Subcutaneous abdominal adipose tissue (tissue), 5 donors: ENCODE measurements around the gene CLMP.
A peak's percentile ranks its signal among the peaks of the same experiment; 100 is the strongest.

Source experiments
- H3K27ac ChIP-seq: one replicate; pipeline ENCODE4 v1.7.0; 2013; ENCODE audit warnings: low read depth, mild to moderate bottlenecking, inconsistent platforms, low read length, moderate library complexity
- H3K27me3 ChIP-seq, 5 donors: one replicate each; pipeline ENCODE4 v1.7.0; 2013; ENCODE audit warnings: low read length in 5 of 5, inconsistent platforms in 1 of 5; ENCODE audit not compliant: control insufficient read depth in 5 of 5, insufficient read depth in 4 of 5
- H3K36me3 ChIP-seq, 5 donors: one replicate each; pipeline ENCODE4 v1.7.0; 2013; ENCODE audit warnings: low read length in 5 of 5; ENCODE audit not compliant: control insufficient read depth in 5 of 5, insufficient read depth in 5 of 5
- H3K4me1 ChIP-seq, 5 donors: one replicate each; pipeline ENCODE4 v1.7.0; 2013; ENCODE audit warnings: low read length in 5 of 5, mild to moderate bottlenecking in 3 of 5, moderate library complexity in 1 of 5; ENCODE audit not compliant: control insufficient read depth in 5 of 5, insufficient read depth in 5 of 5
- H3K4me3 ChIP-seq, 5 donors: one replicate each; pipeline ENCODE4 v1.7.0; 2013; ENCODE audit warnings: low read length in 5 of 5, low read depth in 1 of 5
- H3K9ac ChIP-seq, 5 donors: one replicate each; pipeline ENCODE4 v1.7.0; 2013; ENCODE audit warnings: low read length in 5 of 5, mild to moderate bottlenecking in 4 of 5, moderate library complexity in 3 of 5
- H3K9me3 ChIP-seq, 5 donors: one replicate each; pipeline ENCODE4 v1.7.0; 2013; ENCODE audit warnings: low read length in 5 of 5; ENCODE audit not compliant: control insufficient read depth in 5 of 5
- donor health status: healthy.
- donor health status: healthy.
- donor health status: healthy.
- donor health status: healthy.
- donor health status: healthy.

Gene CLMP

GRCh38 chr11:123233975-123234334, 38.9 kb upstream of the CLMP start:
- Histone ChIP-seq H3K4me1 (peaks cover 0 to 34% (median 18%) of the 10 kb centered on the region in 5 donors), H3K36me3 (no peaks in the 10 kb centered on the region), H3K4me3 (no peak overlapping the region), H3K9ac (peak overlapping the region in 1 of 5 donors; percentile 28), H3K27me3 (no peaks in the 10 kb centered on the region), H3K9me3 (no peaks in the 10 kb centered on the region), H3K27ac (no peak overlapping the region)

- H3K4me1 ChIP-seq, result peaks cover 0 to 35% (median 16%) of the 10 kb centered on the region in 5 donors
- H3K27ac ChIP-seq, result no peak overlapping the region
- H3K9ac ChIP-seq, result peak overlapping the region in 2 of 5 donors; percentile 19 to 28
- H3K4me3 ChIP-seq, result no peak overlapping the region
- no peaks in the 10 kb centered on the region for H3K9me3 ChIP-seq
- H3K36me3 ChIP-seq, result no peaks in the 10 kb centered on the region
- H3K27me3 ChIP-seq, result no peaks in the 10 kb centered on the region
Measured at GRCh38 chr11:123233280-123233974, 38.4 kb upstream of the CLMP start.

GRCh38 chr11:123231777-123232176, 36.7 kb upstream of the CLMP start:
- no peak overlapping the region for H3K4me3 ChIP-seq
- no peaks in the 10 kb centered on the region for H3K36me3 ChIP-seq
- H3K9ac ChIP-seq, result no peak overlapping the region
- no peak overlapping the region for H3K27ac ChIP-seq
- H3K27me3 ChIP-seq, result no peaks in the 10 kb centered on the region
- H3K9me3 ChIP-seq, result no peaks in the 10 kb centered on the region
- H3K4me1 ChIP-seq, result peaks cover 0 to 29% (median 16%) of the 10 kb centered on the region in 5 donors

GRCh38 chr11:123231256-123231655, 36.2 kb upstream of the CLMP start:
- Histone ChIP-seq H3K9ac (no peak overlapping the region), H3K27me3 (no peaks in the 10 kb centered on the region), H3K36me3 (no peaks in the 10 kb centered on the region), H3K4me3 (no peak overlapping the region), H3K27ac (no peak overlapping the region), H3K9me3 (no peaks in the 10 kb centered on the region), H3K4me1 (peaks cover 0 to 29% (median 16%) of the 10 kb centered on the region in 5 donors)

GRCh38 chr11:123230346-123230745, 35.3 kb upstream of the CLMP start:
- no peaks in the 10 kb centered on the region for H3K9me3 ChIP-seq
- H3K27ac ChIP-seq, result no peak overlapping the region
- H3K9ac ChIP-seq, result no peak overlapping the region
- no peak overlapping the region for H3K4me3 ChIP-seq
- H3K27me3 ChIP-seq, result no peaks in the 10 kb centered on the region
- peaks cover 0 to 21% (median 9%) of the 10 kb centered on the region in 5 donors for H3K4me1 ChIP-seq
- H3K36me3 ChIP-seq, result no peaks in the 10 kb centered on the region

GRCh38 chr11:123228496-123229163, 33.6 kb upstream of the CLMP start:
- no peaks in the 10 kb centered on the region for H3K9me3 ChIP-seq
- peaks cover 0 to 13% (median 6%) of the 10 kb centered on the region in 5 donors for H3K4me1 ChIP-seq
- H3K27me3 ChIP-seq, result no peaks in the 10 kb centered on the region
- no peak overlapping the region for H3K4me3 ChIP-seq
- H3K36me3 ChIP-seq, result no peaks in the 10 kb centered on the region
- no peak overlapping the region for H3K27ac ChIP-seq
- H3K9ac ChIP-seq, result no peak overlapping the region

GRCh38 chr11:123227763-123228495, 32.9 kb upstream of the CLMP start:
- H3K4me3 ChIP-seq, result no peak overlapping the region
- H3K27me3 ChIP-seq, result no peaks in the 10 kb centered on the region
- H3K9me3 ChIP-seq, result peaks cover 0 to under 1% (median 0%) of the 10 kb centered on the region in 5 donors
- no peak overlapping the region for H3K9ac ChIP-seq
- no peak overlapping the region for H3K27ac ChIP-seq
- H3K36me3 ChIP-seq, result no peaks in the 10 kb centered on the region
- peaks cover 0 to 13% (median 3%) of the 10 kb centered on the region in 5 donors for H3K4me1 ChIP-seq

- peaks cover 0 to 25% (median 7%) of the 10 kb centered on the region in 5 donors for H3K4me1 ChIP-seq
- H3K27ac ChIP-seq, result peak overlapping the region; percentile 49
Measured at GRCh38 chr11:123221584-123221983, 26.5 kb upstream of the CLMP start.

GRCh38 chr11:123221096-123221561, 26.1 kb upstream of the CLMP start:
- peak overlapping the region; percentile 49 for H3K27ac ChIP-seq
- H3K36me3 ChIP-seq, result no peaks in the 10 kb centered on the region
- no peak overlapping the region for H3K4me3 ChIP-seq
- H3K9ac ChIP-seq, result no peak overlapping the region
- H3K4me1 ChIP-seq, result peaks cover 0 to 25% (median 7%) of the 10 kb centered on the region in 5 donors
- peaks cover 0 to 10% (median 7%) of the 10 kb centered on the region in 5 donors for H3K9me3 ChIP-seq
- H3K27me3 ChIP-seq, result no peaks in the 10 kb centered on the region

More at GRCh38 chr11:123221584-123221983, 26.5 kb upstream of the CLMP start:
- no peaks in the 10 kb centered on the region for H3K27me3 ChIP-seq
- H3K9ac ChIP-seq, result no peak overlapping the region
- H3K36me3 ChIP-seq, result no peaks in the 10 kb centered on the region
- no peak overlapping the region for H3K4me3 ChIP-seq
- peaks cover 0 to 10% (median 7%) of the 10 kb centered on the region in 5 donors for H3K9me3 ChIP-seq
